GM12878 (cell line): Measurements from ENCODE around the gene LAMC3. TPM values are rescaled to one million over a fixed set of nuclear protein-coding genes. Genes with fewer than 3 reads are reported as not detected.

Experiments used
- ATAC-seq: fragments of 200-7000 bp; cut with Tn5 transposase; 3 replicates; pipeline ENCODE4 v1.9.1; 2020; ENCODE audit warnings: mild to moderate bottlenecking, moderate library complexity
- BruUV-seq: library from RNA; stranded (reverse); fragments of 400-500 nt; replicated peaks from 2 replicates; lab custom pipeline; 2021; lab: Mats Ljungman, UMichigan
- CTCF ChIA-PET: fragments of 300-600 bp; sonication (Branson Sonifier 250); formaldehyde crosslinking; extraction: SDS; loops from one replicate; lab custom pipeline; 2021; ENCODE audit warnings: inconsistent platforms; lab: Yijun Ruan, JAX
- POLR2A ChIA-PET: fragments of 350-600 bp; formaldehyde crosslinking; extraction: SDS; loops from one replicate; lab custom pipeline; 2021; ENCODE audit warnings: inconsistent platforms; lab: Charles Lee
- RAD21 ChIA-PET: fragments of 300-600 bp; sonication (Branson Sonifier 250); formaldehyde crosslinking; loops from one replicate; lab custom pipeline; 2023; ENCODE audit warnings: antibody characterized with exemption; ENCODE audit not compliant: unreplicated experiment; lab: Charles Lee
- SMC1A ChIA-PET: fragments of 300-600 bp; sonication (Branson Sonifier 250); formaldehyde crosslinking; loops from one replicate; lab custom pipeline; 2023; ENCODE audit not compliant: unreplicated experiment, uncharacterized antibody; lab: Charles Lee
- DNase-seq: peaks from one replicate; pipeline ENCODE4 v3.0.0-alpha.2; 2011; ENCODE audit warnings: low read depth, low spot score
- FAIRE-seq: peaks from 3 replicates; lab custom pipeline; 2011; peaks lifted over from hg19 to GRCh38; lab: Jason Lieb, UNC
- H2AFZ ChIP-seq: 2 replicates; pipeline ENCODE4 v1.6.0; 2011; ENCODE audit warnings: low read depth, low read length, control low read depth; ENCODE audit not compliant: control insufficient read depth
- H3K27ac ChIP-seq: 2 replicates; pipeline ENCODE4 v1.5.1; 2011; ENCODE audit warnings: control low read depth; ENCODE audit not compliant: control insufficient read depth, insufficient read depth
- H3K27me3 ChIP-seq, 2 experiments: replicated peaks in 1 of 2; 2 replicates each; pipeline versions ENCODE4 v1.6.0 to v1.6.1; 2011; ENCODE audit warnings: low read length in 1 of 2; ENCODE audit not compliant: control insufficient read depth in 2 of 2, insufficient read depth in 2 of 2
- H3K36me3 ChIP-seq, 2 experiments: 2 replicates each; pipeline ENCODE4 v1.5.1; 2011; ENCODE audit warnings: low read length in 1 of 2; ENCODE audit not compliant: control insufficient read depth in 2 of 2, insufficient read depth in 2 of 2
- H3K4me1 ChIP-seq: 2 replicates; pipeline ENCODE4 v1.6.1; 2011; ENCODE audit warnings: mild to moderate bottlenecking, low read length, moderate library complexity, mixed read lengths; ENCODE audit not compliant: control insufficient read depth, insufficient read depth
- H3K4me2 ChIP-seq: 2 replicates; pipeline ENCODE4 v1.6.0; 2011; ENCODE audit warnings: control low read depth; ENCODE audit not compliant: control insufficient read depth, insufficient read depth
- H3K4me3 ChIP-seq: fragments of 200-600 bp; sonication (generic); 2 replicates; pipeline ENCODE4 v1.5.1; 2016
- H3K79me2 ChIP-seq: 2 replicates; pipeline ENCODE4 v1.6.0; 2011; ENCODE audit warnings: low read length; ENCODE audit not compliant: control insufficient read depth, insufficient read depth
- H3K9ac ChIP-seq: 2 replicates; pipeline ENCODE4 v1.8.0; 2011; ENCODE audit warnings: low read length, control low read depth, mixed read lengths; ENCODE audit not compliant: control insufficient read depth, insufficient read depth
- H3K9me3 ChIP-seq: replicated peaks from 3 replicates; pipeline ENCODE4 v1.5.1; 2011; ENCODE audit warnings: mild to moderate bottlenecking, low read length; ENCODE audit not compliant: control insufficient read depth, insufficient read depth
- H4K20me1 ChIP-seq: 2 replicates; pipeline ENCODE4 v1.6.0; 2011; ENCODE audit not compliant: control insufficient read depth, insufficient read depth
- CREM ChIP-seq: IDR thresholded peaks from 2 replicates; pipeline ENCODE4 v1.6.1; 2014; ENCODE audit warnings: antibody characterized with exemption, low read depth
- EZH2 ChIP-seq: IDR thresholded peaks from 2 replicates; pipeline ENCODE4 v1.6.1; 2012; ENCODE audit warnings: low read depth, mild to moderate bottlenecking, control low read depth, inconsistent platforms, low read length, borderline replicate concordance; ENCODE audit not compliant: control insufficient read depth
- IRF5 ChIP-seq: fragments of 450-650 bp; IDR thresholded peaks from 2 replicates; pipeline ENCODE4 v1.6.1; 2017; ENCODE audit warnings: borderline replicate concordance
- KLF5 ChIP-seq: fragments of 450-650 bp; IDR thresholded peaks from 2 replicates; pipeline ENCODE4 v1.6.1; 2014; ENCODE audit warnings: mild to moderate bottlenecking; ENCODE audit not compliant: partially characterized antibody
- MYB ChIP-seq: fragments of 150-350 bp; IDR thresholded peaks from 2 replicates; pipeline ENCODE4 v1.6.1; 2014; ENCODE audit warnings: mild to moderate bottlenecking, low read depth, low read length, borderline replicate concordance
- PRDM15 ChIP-seq: fragments of 450-650 bp; formaldehyde crosslinking; IDR thresholded peaks from 2 replicates; pipeline ENCODE4 v1.4.0; 2020; ENCODE audit warnings: mild to moderate bottlenecking, moderate library complexity
- RELB ChIP-seq: fragments of 450-650 bp; IDR thresholded peaks from 2 replicates; pipeline ENCODE4 v1.6.1; 2017; ENCODE audit warnings: low read depth, mild to moderate bottlenecking, moderate library complexity
- SUZ12 ChIP-seq: fragments of 200-600 bp; sonication (generic); IDR thresholded peaks from one replicate; pipeline ENCODE4 v1.6.1; 2018; ENCODE audit warnings: antibody characterized with exemption, mild to moderate bottlenecking; ENCODE audit not compliant: unreplicated experiment
- TBL1XR1 ChIP-seq: IDR thresholded peaks from 2 replicates; pipeline ENCODE4 v1.6.1; 2012; ENCODE audit warnings: low read depth, low read length, improper control_type of control experiment
- TCF7 ChIP-seq: IDR thresholded peaks from 2 replicates; pipeline ENCODE4 v1.6.1; 2014; ENCODE audit warnings: antibody characterized with exemption, borderline replicate concordance
- ZNF24 ChIP-seq: fragments of 450-650 bp; IDR thresholded peaks from 2 replicates; pipeline ENCODE4 v1.6.1; 2017; ENCODE audit warnings: antibody characterized with exemption, mild to moderate bottlenecking
- WGBS: methylation state at CpG from one replicate; pipeline ENCODE4 v1.1.6; 2016; ENCODE audit warnings: low lambda C conversion rate; ENCODE audit not compliant: insufficient replicate concordance, insufficient coverage; ENCODE audit errors: missing lambda C conversion rate; 5-methylcytosine and 5-hydroxymethylcytosine counted together
- in situ Hi-C: fragments of 300-500 bp; cut with MboI; formaldehyde crosslinking; loops from 9 replicates; pipeline ENCODE4 v1.14.3; 2018; ENCODE audit warnings: mixed read lengths
- intact Hi-C: fragments of 100-400 bp; cut with micrococcal nuclease; formaldehyde crosslinking; loops from one replicate; pipeline ENCODE4 v1.14.2; 2022; ENCODE audit not compliant: unreplicated experiment
- polyA plus RNA-seq, 11 experiments: library from polyadenylated mRNA; depleted of rRNA in 4 of 11; unstranded in 6 of 11; stranded (reverse) in 5 of 11; fragments of >200 nt; fragmentation: Nextera tagmentation in 4 of 11; fragmentation: Illumina TruSeq in 1 of 11; extraction: Ambion mirVana in 4 of 11; extraction: Trizol in 1 of 11; gene quantifications; 1 replicate in 1 of 11; 2 replicates in 10 of 11; pipeline versions ENCODE4 v1.2.1 to v1.2.3, GENCODE V29; 2011 to 2016; ENCODE audit warnings: inconsistent platforms in 2 of 11, missing spikeins in 2 of 11, low read depth in 1 of 11
- total RNA-seq, 4 experiments: library from RNA; depleted of rRNA in 3 of 4; stranded (reverse); fragments of >200 nt in 3 of 4; fragmentation: Illumina TruSeq in 1 of 4; extraction: Trizol in 1 of 4; gene quantifications; 2 replicates each; pipeline versions ENCODE4 v1.2.1 to v1.2.3, GENCODE V29; 2013 to 2021
- TF ChIP-seq, protein P1 (sequence below): IDR thresholded peaks from 2 replicates; pipeline ENCODE4 v1.6.1; 2012; ENCODE audit warnings: mild to moderate bottlenecking, low read depth, low read length

The LAMC3 gene
- total and polyA plus RNA-seq, 10 of the 15 experiments (the other 5 are each of a cell fraction or from before 2014, with no cell fraction given): under 0.01 to 0.08 TPM; not detected in 8

DNA sequence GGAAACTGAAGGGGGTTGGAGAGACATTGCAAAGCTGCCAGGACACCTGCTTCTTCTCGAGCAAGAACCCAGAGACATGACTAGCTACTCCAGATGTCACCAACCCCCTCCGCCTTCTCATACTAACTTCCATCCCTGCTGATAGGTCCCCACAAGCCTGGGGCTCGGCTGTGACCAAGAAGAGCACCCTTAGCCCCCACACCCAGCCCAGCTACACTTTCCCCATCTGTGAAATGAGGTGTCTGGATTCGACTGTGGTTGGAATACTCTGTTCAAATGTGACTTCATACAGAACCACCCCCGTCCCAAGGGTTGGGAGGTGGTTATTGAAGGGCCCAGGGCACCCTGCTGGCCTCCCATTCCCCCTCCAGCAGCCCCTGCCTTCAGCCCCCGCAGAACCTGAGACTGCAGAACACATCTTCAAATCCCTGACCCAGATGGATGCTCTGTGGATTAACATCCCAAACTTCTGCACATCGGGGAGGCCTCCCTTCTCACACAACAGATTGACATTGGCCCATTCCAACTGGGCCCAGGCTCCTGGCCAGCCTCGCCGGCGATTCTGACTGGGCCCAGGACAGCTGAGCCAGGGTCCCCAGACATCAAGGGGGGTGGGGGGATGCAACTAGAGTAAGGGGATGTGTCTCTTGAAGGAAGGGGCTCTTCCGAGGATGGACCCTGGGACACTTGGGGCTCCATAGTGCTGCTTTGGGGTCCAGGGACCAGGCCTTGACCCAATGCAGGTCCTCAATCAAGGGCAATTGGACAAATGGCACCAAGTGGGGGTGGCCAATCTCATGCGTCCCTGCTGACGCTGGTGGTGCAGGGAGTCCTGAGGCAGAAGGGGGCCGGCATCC lies 48.2 kb upstream of the LAMC3 start:
- no peaks in the 10 kb centered on the region for H3K4me1 ChIP-seq
- H3K9me3 ChIP-seq: peaks cover 2% of the 10 kb centered on the region; the same call in 2 of the 3 replicates
- no peak overlapping the region for H3K27ac ChIP-seq
- ChIA-PET SMC1A (no interaction called here), POLR2A (no interaction called here), CTCF (no interaction called here), RAD21 (no interaction called here)
- no peak for FAIRE-seq
- H4K20me1 ChIP-seq: no peaks in the 10 kb centered on the region
- H2AFZ ChIP-seq: no peak overlapping the region
- H3K9ac ChIP-seq: no peak overlapping the region
- BruUV-seq: no TSS peak
- in situ Hi-C loops (no loop called here), intact Hi-C loops (no loop called here)
- WGBS: 24% methylated on average over 14 of the region's 14 CpGs
- H3K4me3 ChIP-seq: no peak overlapping the region
- H3K4me2 ChIP-seq: no peak overlapping the region
- DNase-seq: no peak
- H3K27me3 ChIP-seq: no peaks in the 10 kb centered on the region
- no peaks in the 10 kb centered on the region for H3K36me3 ChIP-seq
- H3K79me2 ChIP-seq: no peaks in the 10 kb centered on the region
- no peak for ATAC-seq
- TF ChIP-seq ZNF24 (no peak), TCF7 (no peak), TBL1XR1 (no peak), EZH2 (no peak), KLF5 (no peak), CREM (no peak), MYB (no peak), IRF5 (no peak), RELB (no peak), PRDM15 (CRISPR knock-in tag) (no peak), SUZ12 (no peak)
- TF ChIP-seq, protein P1, sequence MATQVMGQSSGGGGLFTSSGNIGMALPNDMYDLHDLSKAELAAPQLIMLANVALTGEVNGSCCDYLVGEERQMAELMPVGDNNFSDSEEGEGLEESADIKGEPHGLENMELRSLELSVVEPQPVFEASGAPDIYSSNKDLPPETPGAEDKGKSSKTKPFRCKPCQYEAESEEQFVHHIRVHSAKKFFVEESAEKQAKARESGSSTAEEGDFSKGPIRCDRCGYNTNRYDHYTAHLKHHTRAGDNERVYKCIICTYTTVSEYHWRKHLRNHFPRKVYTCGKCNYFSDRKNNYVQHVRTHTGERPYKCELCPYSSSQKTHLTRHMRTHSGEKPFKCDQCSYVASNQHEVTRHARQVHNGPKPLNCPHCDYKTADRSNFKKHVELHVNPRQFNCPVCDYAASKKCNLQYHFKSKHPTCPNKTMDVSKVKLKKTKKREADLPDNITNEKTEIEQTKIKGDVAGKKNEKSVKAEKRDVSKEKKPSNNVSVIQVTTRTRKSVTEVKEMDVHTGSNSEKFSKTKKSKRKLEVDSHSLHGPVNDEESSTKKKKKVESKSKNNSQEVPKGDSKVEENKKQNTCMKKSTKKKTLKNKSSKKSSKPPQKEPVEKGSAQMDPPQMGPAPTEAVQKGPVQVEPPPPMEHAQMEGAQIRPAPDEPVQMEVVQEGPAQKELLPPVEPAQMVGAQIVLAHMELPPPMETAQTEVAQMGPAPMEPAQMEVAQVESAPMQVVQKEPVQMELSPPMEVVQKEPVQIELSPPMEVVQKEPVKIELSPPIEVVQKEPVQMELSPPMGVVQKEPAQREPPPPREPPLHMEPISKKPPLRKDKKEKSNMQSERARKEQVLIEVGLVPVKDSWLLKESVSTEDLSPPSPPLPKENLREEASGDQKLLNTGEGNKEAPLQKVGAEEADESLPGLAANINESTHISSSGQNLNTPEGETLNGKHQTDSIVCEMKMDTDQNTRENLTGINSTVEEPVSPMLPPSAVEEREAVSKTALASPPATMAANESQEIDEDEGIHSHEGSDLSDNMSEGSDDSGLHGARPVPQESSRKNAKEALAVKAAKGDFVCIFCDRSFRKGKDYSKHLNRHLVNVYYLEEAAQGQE: no peak
